Lower leg skin (tissue), 3 donors: ENCODE measurements around the gene FAM174B.

Source experiments
- POLR2A ChIP-seq, 2 donors: fragments of 450-650 bp; IDR thresholded peaks; one replicate each; pipeline ENCODE4 v1.6.1; 2016 to 2017; ENCODE audit warnings: antibody characterized with exemption in 2 of 2, mild to moderate bottlenecking in 1 of 2, moderate library complexity in 1 of 2
- TF ChIP-seq, protein P1 (sequence below), 3 donors: fragments of 450-650 bp; IDR thresholded peaks; one replicate each; pipeline ENCODE4 v1.5.1; 2016; ENCODE audit warnings: antibody characterized with exemption in 3 of 3, mild to moderate bottlenecking in 3 of 3, moderate library complexity in 2 of 3

DNA sequence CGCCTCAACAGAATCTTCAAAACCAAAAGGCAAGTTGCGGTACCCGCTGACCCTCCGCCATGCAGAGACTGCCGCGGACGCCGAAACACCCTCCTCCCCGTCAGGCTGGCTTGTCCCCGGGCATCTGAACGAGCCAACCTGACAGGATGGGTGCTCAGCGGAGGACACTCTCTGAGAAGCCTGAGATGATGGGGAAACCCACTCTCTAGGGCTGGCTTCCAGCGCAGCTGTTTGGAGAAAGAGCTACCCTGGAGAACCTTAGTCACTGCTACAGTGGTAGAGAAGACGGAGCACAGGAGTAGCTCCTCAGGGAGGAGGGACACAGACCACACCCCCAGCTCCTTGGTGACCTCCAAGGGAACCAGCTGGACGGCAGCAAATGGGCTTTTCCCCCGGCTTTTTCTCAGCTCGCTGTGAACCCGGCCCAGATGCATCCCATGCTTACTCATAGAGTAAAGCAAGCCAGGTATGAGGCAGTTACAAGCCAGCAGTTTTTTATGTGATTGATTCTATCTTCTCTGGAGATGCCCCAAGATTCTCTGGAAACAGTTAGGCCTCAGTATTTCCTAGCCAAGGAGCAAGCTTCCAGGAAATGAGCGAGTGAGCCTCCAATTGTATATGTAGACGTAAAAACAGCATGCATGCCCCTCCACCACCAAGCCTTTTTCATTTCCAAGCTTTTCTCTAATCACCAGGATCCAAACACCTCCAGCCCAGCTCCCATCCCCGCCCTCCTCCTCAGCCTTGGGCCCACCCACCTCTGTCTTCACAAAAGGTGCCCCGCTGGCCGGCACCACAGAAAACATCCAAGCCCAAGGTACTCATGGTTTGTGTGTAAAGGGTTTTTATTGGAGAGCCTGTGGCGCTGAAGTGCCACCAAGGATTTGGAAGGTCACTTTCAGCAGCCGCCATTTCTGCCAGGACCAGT, 38.7 kb downstream of the FAM174B start:
- TF ChIP-seq POLR2A (IDR thresholded peaks at IDR 0.05) = no peak
- TF ChIP-seq, protein P1, sequence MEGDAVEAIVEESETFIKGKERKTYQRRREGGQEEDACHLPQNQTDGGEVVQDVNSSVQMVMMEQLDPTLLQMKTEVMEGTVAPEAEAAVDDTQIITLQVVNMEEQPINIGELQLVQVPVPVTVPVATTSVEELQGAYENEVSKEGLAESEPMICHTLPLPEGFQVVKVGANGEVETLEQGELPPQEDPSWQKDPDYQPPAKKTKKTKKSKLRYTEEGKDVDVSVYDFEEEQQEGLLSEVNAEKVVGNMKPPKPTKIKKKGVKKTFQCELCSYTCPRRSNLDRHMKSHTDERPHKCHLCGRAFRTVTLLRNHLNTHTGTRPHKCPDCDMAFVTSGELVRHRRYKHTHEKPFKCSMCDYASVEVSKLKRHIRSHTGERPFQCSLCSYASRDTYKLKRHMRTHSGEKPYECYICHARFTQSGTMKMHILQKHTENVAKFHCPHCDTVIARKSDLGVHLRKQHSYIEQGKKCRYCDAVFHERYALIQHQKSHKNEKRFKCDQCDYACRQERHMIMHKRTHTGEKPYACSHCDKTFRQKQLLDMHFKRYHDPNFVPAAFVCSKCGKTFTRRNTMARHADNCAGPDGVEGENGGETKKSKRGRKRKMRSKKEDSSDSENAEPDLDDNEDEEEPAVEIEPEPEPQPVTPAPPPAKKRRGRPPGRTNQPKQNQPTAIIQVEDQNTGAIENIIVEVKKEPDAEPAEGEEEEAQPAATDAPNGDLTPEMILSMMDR (IDR thresholded peaks at IDR 0.05) = no peak
